Left ventricle myocardium inferior (tissue), 1 donor: Measurements from ENCODE around the gene PSMC3IP. TPM values are rescaled to one million over a fixed set of nuclear protein-coding genes. Genes with fewer than 3 reads are reported as not detected.
"Not testable (repeated sequence)": the region's sequence is repeated elsewhere in the genome, so short reads cannot be mapped to it uniquely, and the experiment has no call there.

ENCODE experiments used
- DNase-seq: peaks from one replicate; pipeline ENCODE4 v3.0.0-alpha.2; 2020
- H3K27ac ChIP-seq: fragments of 200-600 bp; replicated peaks from 2 replicates; pipeline ENCODE4 v1.8.0; 2021
- H3K27me3 ChIP-seq: fragments of 200-600 bp; 2 replicates; pipeline ENCODE4 v1.8.0; 2021; ENCODE audit warnings: low read depth
- H3K36me3 ChIP-seq: fragments of 200-600 bp; 2 replicates; pipeline ENCODE4 v1.8.0; 2021
- H3K4me1 ChIP-seq: fragments of 200-600 bp; 2 replicates; pipeline ENCODE4 v1.8.0; 2021
- H3K4me3 ChIP-seq: fragments of 200-600 bp; 2 replicates; pipeline ENCODE4 v1.8.0; 2021; ENCODE audit warnings: mild to moderate bottlenecking, moderate library complexity
- H3K9me3 ChIP-seq: fragments of 200-600 bp; replicated peaks from 2 replicates; pipeline ENCODE4 v1.8.0; 2021
- intact Hi-C: fragments of 100-400 bp; cut with micrococcal nuclease; formaldehyde crosslinking; loops from one replicate; pipeline ENCODE4 v1.11.0; 2022
- total RNA-seq: library from RNA; stranded (reverse); fragmentation: NEBNext Ultra II Directional; extraction: Animal tissue kit (Norgen Biotek cat#: 25700); gene quantifications from one replicate; pipeline ENCODE4 v1.2.1, GENCODE V29; 2021
- TF ChIP-seq, protein P1 (sequence below): fragments of 200-600 bp; IDR thresholded peaks from 2 replicates; pipeline ENCODE4 v1.8.0; 2021; ENCODE audit warnings: antibody characterized with exemption, mild to moderate bottlenecking, borderline replicate concordance
- donor health status: DM: no; HTN: yes; CAD: no; lungs with severe emphysema.

The PSMC3IP gene
- total RNA-seq, 1 donor from 2014 or later: 2.5 TPM

DNA sequence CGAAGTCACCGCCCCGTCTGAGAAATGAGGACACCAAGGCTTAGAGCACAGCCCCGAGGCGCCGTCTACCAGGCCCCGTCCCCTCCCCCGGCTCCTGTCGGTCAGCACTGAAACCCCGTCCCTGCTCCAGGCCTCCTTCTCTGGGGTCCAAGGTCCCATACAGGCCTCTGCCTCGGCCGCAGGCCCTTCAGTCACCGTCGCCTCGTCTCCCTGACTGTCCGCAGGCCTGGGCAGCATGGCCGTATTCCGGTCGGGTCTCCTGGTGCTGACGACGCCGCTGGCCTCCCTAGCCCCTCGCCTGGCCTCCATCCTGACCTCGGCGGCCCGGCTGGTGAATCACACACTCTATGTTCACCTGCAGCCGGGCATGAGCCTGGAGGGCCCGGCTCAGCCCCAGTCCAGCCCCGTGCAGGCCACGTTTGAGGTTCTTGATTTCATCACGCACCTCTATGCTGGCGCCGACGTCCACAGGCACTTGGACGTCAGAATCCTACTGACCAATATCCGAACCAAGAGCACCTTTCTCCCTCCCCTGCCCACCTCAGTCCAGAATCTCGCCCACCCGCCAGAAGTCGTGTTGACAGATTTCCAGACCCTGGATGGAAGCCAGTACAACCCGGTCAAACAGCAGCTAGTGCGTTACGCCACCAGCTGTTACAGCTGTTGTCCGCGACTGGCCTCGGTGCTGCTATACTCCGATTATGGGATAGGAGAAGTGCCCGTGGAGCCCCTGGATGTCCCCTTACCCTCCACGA, 15.0 kb downstream of the PSMC3IP start:
- peak overlapping the region; percentile 96 for H3K4me3 ChIP-seq
- no peak for DNase-seq
- peak overlapping the region; percentile 91 for H3K27ac ChIP-seq
- H3K4me1 ChIP-seq: peaks cover 56% of the 10 kb centered on the region
- TF ChIP-seq, protein P1, sequence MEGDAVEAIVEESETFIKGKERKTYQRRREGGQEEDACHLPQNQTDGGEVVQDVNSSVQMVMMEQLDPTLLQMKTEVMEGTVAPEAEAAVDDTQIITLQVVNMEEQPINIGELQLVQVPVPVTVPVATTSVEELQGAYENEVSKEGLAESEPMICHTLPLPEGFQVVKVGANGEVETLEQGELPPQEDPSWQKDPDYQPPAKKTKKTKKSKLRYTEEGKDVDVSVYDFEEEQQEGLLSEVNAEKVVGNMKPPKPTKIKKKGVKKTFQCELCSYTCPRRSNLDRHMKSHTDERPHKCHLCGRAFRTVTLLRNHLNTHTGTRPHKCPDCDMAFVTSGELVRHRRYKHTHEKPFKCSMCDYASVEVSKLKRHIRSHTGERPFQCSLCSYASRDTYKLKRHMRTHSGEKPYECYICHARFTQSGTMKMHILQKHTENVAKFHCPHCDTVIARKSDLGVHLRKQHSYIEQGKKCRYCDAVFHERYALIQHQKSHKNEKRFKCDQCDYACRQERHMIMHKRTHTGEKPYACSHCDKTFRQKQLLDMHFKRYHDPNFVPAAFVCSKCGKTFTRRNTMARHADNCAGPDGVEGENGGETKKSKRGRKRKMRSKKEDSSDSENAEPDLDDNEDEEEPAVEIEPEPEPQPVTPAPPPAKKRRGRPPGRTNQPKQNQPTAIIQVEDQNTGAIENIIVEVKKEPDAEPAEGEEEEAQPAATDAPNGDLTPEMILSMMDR: no peak
- intact Hi-C loops: no loop called here
- H3K9me3 ChIP-seq: no peaks in the 10 kb centered on the region
- H3K36me3 ChIP-seq: peaks cover 21% of the 10 kb centered on the region
- no peaks in the 10 kb centered on the region for H3K27me3 ChIP-seq

DNA sequence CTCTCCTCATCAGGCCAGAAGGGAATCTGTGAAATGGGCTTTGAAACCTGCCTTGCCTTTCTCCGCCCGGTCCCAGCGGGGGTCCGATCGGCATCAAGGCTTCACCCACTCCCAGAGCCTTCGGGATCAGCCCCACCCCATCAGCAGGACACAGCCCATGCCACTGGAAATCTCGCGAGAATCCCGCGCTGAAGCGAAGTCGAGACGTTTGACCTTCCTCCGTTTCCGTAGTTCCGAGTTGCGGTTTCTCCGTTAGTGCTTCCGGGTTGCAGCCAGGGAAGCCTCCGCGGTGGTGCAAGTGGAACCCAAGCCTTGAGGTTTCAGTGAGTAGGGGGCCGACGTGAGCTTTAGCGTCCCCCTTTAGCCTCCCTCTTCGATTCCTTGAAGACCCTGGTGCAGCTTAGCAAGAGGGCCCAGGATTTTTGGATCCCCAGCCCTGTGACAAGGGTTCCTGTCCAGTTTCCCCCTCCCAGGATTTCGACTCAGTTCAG, 15.6 kb downstream of the PSMC3IP start, which contains the start of gene COASY:
Gene COASY, plus strand, starts transcription at position 252 of the 491 bp plus-strand sequence. CDS start 475 bp downstream, outside the sequence.
- no peaks in the 10 kb centered on the region for H3K9me3 ChIP-seq
- peak within 1 kb of the TSS; percentile 91 for H3K27ac ChIP-seq
- peak; percentile 95 for DNase-seq
- H3K36me3 ChIP-seq: peaks cover 21% of the 10 kb centered on the region
- no peaks in the 10 kb centered on the region for H3K27me3 ChIP-seq
- H3K4me3 ChIP-seq: peak within 1 kb of the TSS; percentile 96
- TF ChIP-seq, protein P1: no peak
- H3K4me1 ChIP-seq: peaks cover 50% of the 10 kb centered on the region
- intact Hi-C loops: no loop called here

DNA sequence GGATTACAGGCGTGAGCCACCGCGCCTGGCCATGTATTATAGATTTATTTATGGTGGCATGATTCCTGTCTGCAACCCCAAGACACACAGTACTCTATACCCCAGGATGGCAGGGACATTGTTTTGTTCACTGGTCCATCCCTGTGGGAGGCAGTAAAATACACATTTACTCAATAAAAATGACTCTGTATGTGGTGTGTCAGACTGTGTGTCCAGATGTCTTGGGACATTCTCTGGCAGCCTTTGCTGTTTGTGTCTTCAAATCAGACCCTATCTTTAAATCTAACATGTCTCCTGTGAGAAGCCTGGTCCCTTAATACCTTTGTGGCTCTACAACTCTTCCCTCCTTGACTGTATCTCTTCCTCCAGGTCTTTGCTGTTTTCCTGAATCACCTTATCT, 17.3 kb downstream of the PSMC3IP start:
- TF ChIP-seq, protein P1: no peak
- Histone ChIP-seq H3K4me3 (no peak overlapping the region), H3K4me1 (peaks cover 47% of the 10 kb centered on the region), H3K27ac (no peak overlapping the region), H3K27me3 (no peaks in the 10 kb centered on the region), H3K9me3 (no peaks in the 10 kb centered on the region), H3K36me3 (peaks cover 11% of the 10 kb centered on the region)
- DNase-seq: no peak
- intact Hi-C loops: no loop called here

DNA sequence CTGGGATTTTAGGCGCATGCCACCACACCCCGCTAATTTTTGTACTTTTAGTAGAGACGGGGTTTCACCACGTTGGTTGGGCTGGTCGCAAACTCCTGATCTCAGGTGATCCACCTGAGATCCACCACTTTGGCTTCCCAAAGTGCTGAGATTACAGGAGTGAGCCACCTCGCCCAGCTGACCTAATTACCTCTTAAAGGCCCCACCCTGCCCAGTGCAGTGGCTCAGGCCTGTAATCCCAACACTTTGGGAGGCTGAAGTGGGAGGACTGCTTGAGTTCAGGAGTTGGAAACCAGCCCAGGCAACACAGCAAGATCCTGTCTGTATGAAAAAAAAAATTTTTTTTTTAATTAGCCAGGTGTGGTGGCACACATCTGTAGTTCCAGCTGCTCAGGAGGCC, 18.5 kb downstream of the PSMC3IP start:
- Histone ChIP-seq H3K4me3 (no peak overlapping the region), H3K27me3 (no peaks in the 10 kb centered on the region), H3K36me3 (no peaks in the 10 kb centered on the region), H3K4me1 (peaks cover 50% of the 10 kb centered on the region), H3K27ac (no peak overlapping the region), H3K9me3 (no peaks in the 10 kb centered on the region)
- intact Hi-C loops: no loop called here
- TF ChIP-seq, protein P1: no peak
- no peak for DNase-seq

DNA sequence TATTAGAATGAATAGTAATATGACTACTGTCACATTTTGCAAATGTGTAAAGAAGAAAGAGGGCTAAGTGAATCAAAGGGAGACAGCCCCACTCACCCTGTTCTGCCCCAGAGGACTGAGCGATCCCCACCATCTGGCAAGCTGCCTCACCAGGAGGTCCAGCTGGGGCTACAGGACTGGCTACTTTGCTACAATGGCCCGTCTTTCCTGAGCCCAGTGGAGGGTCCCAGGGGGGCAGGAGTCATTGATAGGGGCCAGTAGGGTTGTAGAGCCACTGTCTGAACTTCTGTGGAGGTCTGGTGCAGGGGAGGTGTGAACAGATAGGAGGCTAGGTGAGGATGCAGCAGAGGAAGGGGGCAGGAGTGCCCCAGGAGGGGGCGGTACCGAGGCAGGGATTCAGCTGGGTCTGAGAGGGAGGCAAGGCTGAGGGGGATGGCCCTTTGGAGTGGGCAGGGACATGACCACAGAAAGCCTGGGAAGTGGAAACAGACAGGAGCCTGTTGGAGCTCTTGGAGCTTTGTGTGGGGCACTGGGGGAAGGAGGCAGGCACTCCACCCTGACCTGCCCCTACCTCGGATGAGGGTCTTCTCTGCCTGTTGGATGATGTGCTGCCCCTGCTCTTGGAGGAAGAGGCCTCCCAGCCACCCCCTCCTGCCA, 21.4 kb downstream of the PSMC3IP start:
- H3K4me1 ChIP-seq: peaks cover 38% of the 10 kb centered on the region
- H3K27me3 ChIP-seq, H3K4me3 ChIP-seq, H3K9me3 ChIP-seq, intact Hi-C loops, H3K27ac ChIP-seq, DNase-seq, H3K36me3 ChIP-seq: not testable (repeated sequence)
